CD14-positive monocyte (primary cell): ENCODE results near the gene RAB11A. TPM values are rescaled to one million over a fixed set of nuclear protein-coding genes. Genes with fewer than 3 reads are reported as not detected.
"Not testable (repeated sequence)": the region's sequence is repeated elsewhere in the genome, so short reads cannot be mapped to it uniquely, and the experiment has no call there.

Source experiments
- DNase-seq, 3 donors: peaks; one replicate each; pipeline ENCODE4 v3.0.0-alpha.2; 2011 to 2022
- H2AFZ ChIP-seq: 2 replicates; pipeline ENCODE4 v1.6.0; 2012; ENCODE audit warnings: mild to moderate bottlenecking, low read depth, low read length, inconsistent platforms; ENCODE audit not compliant: insufficient read depth, poor library complexity, severe bottlenecking
- H3K27ac ChIP-seq, 2 donors: 1 replicate in 1 of 2; 2 replicates in 1 of 2; pipeline ENCODE4 v1.5.1; 2012 to 2013; ENCODE audit warnings: low read length in 2 of 2, control low read depth in 1 of 2, inconsistent platforms in 1 of 2, low read depth in 1 of 2, mild to moderate bottlenecking in 1 of 2
- H3K27me3 ChIP-seq, 2 donors: one replicate each; pipeline versions ENCODE4 v1.6.0 to v1.6.1; 2011 to 2013; ENCODE audit warnings: low read length in 2 of 2; ENCODE audit not compliant: control insufficient read depth in 2 of 2, insufficient read depth in 2 of 2
- H3K36me3 ChIP-seq, 2 donors: replicated peaks in 1 of 2; 1 replicate in 1 of 2; 2 replicates in 1 of 2; pipeline versions ENCODE4 v1.5.1 to v1.6.1; 2012 to 2013; ENCODE audit warnings: low read length in 2 of 2, control low read depth in 1 of 2, inconsistent platforms in 1 of 2, mild to moderate bottlenecking in 1 of 2; ENCODE audit not compliant: insufficient read depth in 2 of 2, control insufficient read depth in 1 of 2
- H3K4me1 ChIP-seq, 2 donors: 1 replicate in 1 of 2; 2 replicates in 1 of 2; pipeline versions ENCODE4 v1.5.1 to v1.6.1; 2012 to 2013; ENCODE audit warnings: low read length in 2 of 2, control low read depth in 1 of 2, inconsistent platforms in 1 of 2, mild to moderate bottlenecking in 1 of 2, moderate library complexity in 1 of 2; ENCODE audit not compliant: insufficient read depth in 2 of 2, control insufficient read depth in 1 of 2
- H3K4me2 ChIP-seq: replicated peaks from 2 replicates; pipeline ENCODE3; 2012; ENCODE audit warnings: low read length, moderate library complexity, mild to moderate bottlenecking; ENCODE audit not compliant: poor library complexity, severe bottlenecking; ENCODE audit errors: extremely low read depth
- H3K4me3 ChIP-seq, 3 experiments: fragments of 200-600 bp in 1 of 3; sonication (generic) in 1 of 3; replicated peaks in 1 of 3; 1 replicate in 2 of 3; 2 replicates in 1 of 3; pipeline ENCODE4 v1.5.1; 2011 to 2013; ENCODE audit warnings: low read length in 3 of 3, mild to moderate bottlenecking in 3 of 3, control low read depth in 2 of 3, low read depth in 2 of 3, inconsistent platforms in 1 of 3, moderate library complexity in 1 of 3
- H3K79me2 ChIP-seq: 2 replicates; pipeline ENCODE4 v1.6.0; 2012; ENCODE audit warnings: mild to moderate bottlenecking, control low read depth, inconsistent platforms, low read length, moderate library complexity; ENCODE audit not compliant: insufficient read depth
- H3K9ac ChIP-seq: 2 replicates; pipeline ENCODE4 v1.6.0; 2017; ENCODE audit warnings: low read length, mild to moderate bottlenecking; ENCODE audit not compliant: insufficient read depth, poor library complexity, severe bottlenecking
- H3K9me3 ChIP-seq, 2 donors: replicated peaks in 1 of 2; 1 replicate in 1 of 2; 2 replicates in 1 of 2; pipeline versions ENCODE4 v1.5.1 to v1.6.1; 2012 to 2013; ENCODE audit warnings: low read length in 2 of 2, control low read depth in 1 of 2; ENCODE audit not compliant: control insufficient read depth in 1 of 2, insufficient read depth in 1 of 2
- H4K20me1 ChIP-seq: 2 replicates; pipeline ENCODE4 v1.6.0; 2012; ENCODE audit warnings: mild to moderate bottlenecking, low read length, control low read depth, moderate library complexity; ENCODE audit not compliant: insufficient read depth
- H3K27ac Mint-ChIP-seq, 7 donors: one replicate each; pipeline ENCODE4 v1.8.0; 2020; ENCODE audit warnings: mild to moderate bottlenecking in 7 of 7, mixed read lengths in 7 of 7, moderate library complexity in 6 of 7, inconsistent platforms in 2 of 7
- H3K27me3 Mint-ChIP-seq, 3 donors: one replicate each; pipeline ENCODE4 v1.8.0; 2021 to 2022; ENCODE audit warnings: low read depth in 3 of 3, mild to moderate bottlenecking in 3 of 3, mixed read lengths in 3 of 3, moderate library complexity in 3 of 3, inconsistent platforms in 1 of 3
- H3K36me3 Mint-ChIP-seq, 2 donors: one replicate each; pipeline ENCODE4 v1.8.0; 2020; ENCODE audit warnings: mixed read lengths in 2 of 2, inconsistent platforms in 1 of 2, mild to moderate bottlenecking in 1 of 2
- H3K4me1 Mint-ChIP-seq: one replicate; pipeline ENCODE4 v1.8.0; 2020; ENCODE audit warnings: mild to moderate bottlenecking, mixed read lengths
- H3K4me3 Mint-ChIP-seq, 2 donors: one replicate each; pipeline ENCODE4 v1.8.0; 2020; ENCODE audit warnings: mild to moderate bottlenecking in 2 of 2, mixed read lengths in 2 of 2, moderate library complexity in 1 of 2
- H3K9me3 Mint-ChIP-seq, 7 donors: one replicate each; pipeline ENCODE4 v1.8.0; 2020 to 2022; ENCODE audit warnings: mixed read lengths in 7 of 7, mild to moderate bottlenecking in 6 of 7, moderate library complexity in 6 of 7, inconsistent platforms in 2 of 7
- WGBS: methylation state at CpG from one replicate; pipeline ENCODE4 v1.1.5; 2013; ENCODE audit warnings: missing lambda C conversion rate; ENCODE audit not compliant: insufficient coverage; 5-methylcytosine and 5-hydroxymethylcytosine counted together
- intact Hi-C, 2 donors: fragments of 100-400 bp; cut with micrococcal nuclease; formaldehyde crosslinking; loops; one replicate each; pipeline versions ENCODE4 v1.15.0 to v1.15.1; 2023
- polyA plus RNA-seq, 3 donors: library from polyadenylated mRNA; depleted of rRNA in 1 of 3; unstranded in 2 of 3; stranded (reverse) in 1 of 3; fragments of 300-500 nt in 2 of 3; fragments of >200 nt in 1 of 3; fragmentation: Illumina TruSeq in 2 of 3; gene quantifications; 1 replicate in 2 of 3; 2 replicates in 1 of 3; pipeline ENCODE4 v1.2.3, GENCODE V29; 2012 to 2021
- TF ChIP-seq, protein P1 (sequence below): fragments of 200-600 bp; IDR thresholded peaks from one replicate; pipeline ENCODE4 v1.8.0; 2022; ENCODE audit warnings: antibody characterized with exemption, mild to moderate bottlenecking

The RAB11A gene
- polyA plus RNA-seq, 3 donors: 180 to 310 (median 300) TPM

DNA sequence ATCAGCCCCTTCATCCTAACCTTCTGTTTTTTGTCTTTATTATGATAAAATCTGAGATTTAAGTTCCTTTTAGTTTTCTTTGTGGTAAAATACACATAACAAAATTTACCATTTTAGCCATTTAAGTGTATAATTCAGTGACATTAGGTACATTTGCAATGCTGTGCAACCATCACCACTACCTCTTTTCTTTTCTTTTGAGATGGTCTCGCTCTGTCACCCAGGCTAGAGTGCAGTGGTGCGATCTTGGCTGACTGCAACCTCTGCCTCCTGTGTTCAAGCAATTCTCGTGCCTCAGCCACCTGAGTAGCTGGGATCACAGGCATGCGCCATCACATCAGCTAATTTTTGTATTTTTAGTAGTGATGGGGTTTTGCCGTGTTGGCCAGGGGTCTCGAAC is 6.2 kb upstream of the RAB11A start:
- Histone ChIP-seq H3K36me3 (no peaks in the 10 kb centered on the region), H3K9ac (no peak overlapping the region), H3K79me2 (no peaks in the 10 kb centered on the region), H3K4me2 (no peak overlapping the region), H3K27ac (no peak overlapping the region), H3K27me3 (no peaks in the 10 kb centered on the region), H3K4me1 (no peaks in the 10 kb centered on the region), H2AFZ (no peak overlapping the region), H4K20me1 (no peaks in the 10 kb centered on the region), H3K4me3 (no peak overlapping the region), H3K9me3 (no peaks in the 10 kb centered on the region)
- H3K27me3 Mint-ChIP-seq: peaks cover 0 to 2% (median 1%) of the 10 kb centered on the region in 3 donors
- H3K9me3 Mint-ChIP-seq: no peaks in the 10 kb centered on the region
- TF ChIP-seq, protein P1, sequence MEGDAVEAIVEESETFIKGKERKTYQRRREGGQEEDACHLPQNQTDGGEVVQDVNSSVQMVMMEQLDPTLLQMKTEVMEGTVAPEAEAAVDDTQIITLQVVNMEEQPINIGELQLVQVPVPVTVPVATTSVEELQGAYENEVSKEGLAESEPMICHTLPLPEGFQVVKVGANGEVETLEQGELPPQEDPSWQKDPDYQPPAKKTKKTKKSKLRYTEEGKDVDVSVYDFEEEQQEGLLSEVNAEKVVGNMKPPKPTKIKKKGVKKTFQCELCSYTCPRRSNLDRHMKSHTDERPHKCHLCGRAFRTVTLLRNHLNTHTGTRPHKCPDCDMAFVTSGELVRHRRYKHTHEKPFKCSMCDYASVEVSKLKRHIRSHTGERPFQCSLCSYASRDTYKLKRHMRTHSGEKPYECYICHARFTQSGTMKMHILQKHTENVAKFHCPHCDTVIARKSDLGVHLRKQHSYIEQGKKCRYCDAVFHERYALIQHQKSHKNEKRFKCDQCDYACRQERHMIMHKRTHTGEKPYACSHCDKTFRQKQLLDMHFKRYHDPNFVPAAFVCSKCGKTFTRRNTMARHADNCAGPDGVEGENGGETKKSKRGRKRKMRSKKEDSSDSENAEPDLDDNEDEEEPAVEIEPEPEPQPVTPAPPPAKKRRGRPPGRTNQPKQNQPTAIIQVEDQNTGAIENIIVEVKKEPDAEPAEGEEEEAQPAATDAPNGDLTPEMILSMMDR: no peak
- no peak overlapping the region for H3K4me3 Mint-ChIP-seq
- WGBS: 100% methylated on average over 5 of the region's 6 CpGs
- H3K36me3 Mint-ChIP-seq: no peaks in the 10 kb centered on the region
- no peak overlapping the region for H3K27ac Mint-ChIP-seq
- H3K4me1 Mint-ChIP-seq: peaks cover 10% of the 10 kb centered on the region
- DNase-seq: no peak
- intact Hi-C loops: no loop called here

DNA sequence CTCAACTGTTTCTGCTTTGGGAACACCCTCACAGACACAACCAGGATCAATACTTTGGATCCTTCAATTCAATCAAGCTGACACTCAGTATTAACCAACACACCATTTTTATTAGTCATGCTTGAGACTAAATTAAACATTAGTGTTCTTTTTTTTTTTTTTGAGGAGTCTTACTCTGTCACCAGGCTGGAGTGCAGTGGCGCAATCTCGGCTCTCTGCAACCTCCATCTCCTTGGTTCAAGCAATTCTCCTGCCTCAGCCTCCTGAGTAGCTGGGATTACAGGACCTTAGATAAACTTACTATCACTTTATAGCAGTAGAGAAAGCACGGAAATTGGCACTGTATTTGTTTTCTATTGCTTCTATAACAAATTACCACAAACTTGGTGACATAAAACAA is 2.0 kb upstream of the RAB11A start:
- WGBS: 100% methylated on average over 1 of the region's 3 CpGs
- Mint-ChIP-seq H3K27me3 (peaks cover 0 to 2% (median 0%) of the 10 kb centered on the region in 3 donors), H3K36me3 (no peaks in the 10 kb centered on the region), H3K27ac (no peak overlapping the region), H3K9me3 (no peaks in the 10 kb centered on the region), H3K4me1 (peaks cover 23% of the 10 kb centered on the region), H3K4me3 (no peak overlapping the region)
- Histone ChIP-seq H4K20me1 (peaks cover 22% of the 10 kb centered on the region), H2AFZ (no peak overlapping the region), H3K27me3 (no peaks in the 10 kb centered on the region), H3K9ac (no peak overlapping the region), H3K4me1 (peaks cover 15% of the 10 kb centered on the region in 2 donors), H3K79me2 (peaks cover 30% of the 10 kb centered on the region), H3K4me3 (no peak overlapping the region), H3K9me3 (no peaks in the 10 kb centered on the region), H3K27ac (no peak overlapping the region), H3K4me2 (no peak overlapping the region), H3K36me3 (no peaks in the 10 kb centered on the region)
- TF ChIP-seq, protein P1: no peak
- intact Hi-C loops: no loop called here
- peak in 1 of 3 donors; percentile 14 for DNase-seq

DNA sequence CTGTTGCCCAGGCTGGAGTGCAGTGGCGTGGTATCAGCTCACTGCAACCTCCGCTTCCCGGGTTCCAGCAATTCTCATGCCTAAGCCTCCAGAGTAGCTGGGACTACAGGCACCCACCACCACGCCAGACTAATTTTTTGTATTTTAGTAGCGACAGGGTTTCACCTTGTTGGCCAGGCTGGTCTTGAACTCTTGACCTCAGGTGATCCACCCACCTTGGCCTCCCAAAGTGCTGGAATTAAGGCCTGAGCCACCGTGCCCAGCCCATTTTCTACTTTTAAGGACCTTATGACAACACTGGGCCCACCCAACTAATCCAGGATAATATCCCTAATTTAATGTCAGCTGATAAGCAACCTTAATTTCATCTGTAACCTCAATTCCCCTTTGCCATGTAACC is 1.4 kb upstream of the RAB11A start:
- H3K27me3 ChIP-seq, H3K9me3 Mint-ChIP-seq, H3K4me3 Mint-ChIP-seq, H3K27ac Mint-ChIP-seq, H3K27ac ChIP-seq, intact Hi-C loops, H3K4me3 ChIP-seq, H3K9me3 ChIP-seq, H3K36me3 Mint-ChIP-seq, DNase-seq, H3K4me2 ChIP-seq, H3K27me3 Mint-ChIP-seq, H3K36me3 ChIP-seq, H2AFZ ChIP-seq, H3K9ac ChIP-seq: not testable (repeated sequence)
- 100% methylated on average over 6 of the region's 6 CpGs for WGBS
- Histone ChIP-seq H4K20me1 (peaks cover 29% of the 10 kb centered on the region), H3K4me1 (peaks cover 15% of the 10 kb centered on the region in 2 donors), H3K79me2 (peaks cover 37% of the 10 kb centered on the region)
- peaks cover 25% of the 10 kb centered on the region for H3K4me1 Mint-ChIP-seq
